Endothelial cell (in vitro differentiated cells): ENCODE results near the gene TTLL5. TPM values are rescaled to one million over a fixed set of nuclear protein-coding genes. Genes with fewer than 3 reads are reported as not detected.
"Not testable (repeated sequence)": the region's sequence is repeated elsewhere in the genome, so short reads cannot be mapped to it uniquely, and the experiment has no call there.

ENCODE experiments used
- DNase-seq: peaks from one replicate; pipeline ENCODE4 v3.0.0; 2021; ENCODE audit warnings: low spot score
- H3K27ac Mint-ChIP-seq: one replicate; pipeline ENCODE4 v1.8.0; 2021; ENCODE audit warnings: mixed read lengths, inconsistent platforms; ENCODE audit not compliant: unreplicated experiment
- H3K27me3 Mint-ChIP-seq: one replicate; pipeline ENCODE4 v1.8.0; 2021; ENCODE audit warnings: mild to moderate bottlenecking, moderate library complexity, mixed read lengths, inconsistent platforms; ENCODE audit not compliant: unreplicated experiment
- H3K36me3 Mint-ChIP-seq: one replicate; pipeline ENCODE4 v1.8.0; 2021; ENCODE audit warnings: mild to moderate bottlenecking, low read depth, mixed read lengths, inconsistent platforms; ENCODE audit not compliant: unreplicated experiment
- H3K4me1 Mint-ChIP-seq: one replicate; pipeline ENCODE4 v1.8.0; 2021; ENCODE audit warnings: mild to moderate bottlenecking, mixed read lengths, inconsistent platforms; ENCODE audit not compliant: unreplicated experiment
- H3K4me3 Mint-ChIP-seq: one replicate; pipeline ENCODE4 v1.8.0; 2021; ENCODE audit warnings: mild to moderate bottlenecking, mixed read lengths, inconsistent platforms; ENCODE audit not compliant: unreplicated experiment
- H3K9me3 Mint-ChIP-seq: one replicate; pipeline ENCODE4 v1.8.0; 2021; ENCODE audit warnings: mixed read lengths, inconsistent platforms; ENCODE audit not compliant: unreplicated experiment
- total RNA-seq: library from RNA; stranded (reverse); fragmentation: NEBNext Ultra II Directional; extraction: Animal tissue kit (Norgen Biotek cat#: 25700); gene quantifications from one replicate; pipeline ENCODE4 v1.2.1, GENCODE V29; 2021; ENCODE audit not compliant: unreplicated experiment
- TF ChIP-seq, protein P1 (sequence below): fragments of 200-600 bp; sonication (generic); IDR thresholded peaks from one replicate; pipeline ENCODE4 v1.5.0; 2021; ENCODE audit warnings: antibody characterized with exemption; ENCODE audit not compliant: unreplicated experiment

Gene TTLL5
- total RNA-seq, 1 donor from 2014 or later, result 62.8 TPM

DNA sequence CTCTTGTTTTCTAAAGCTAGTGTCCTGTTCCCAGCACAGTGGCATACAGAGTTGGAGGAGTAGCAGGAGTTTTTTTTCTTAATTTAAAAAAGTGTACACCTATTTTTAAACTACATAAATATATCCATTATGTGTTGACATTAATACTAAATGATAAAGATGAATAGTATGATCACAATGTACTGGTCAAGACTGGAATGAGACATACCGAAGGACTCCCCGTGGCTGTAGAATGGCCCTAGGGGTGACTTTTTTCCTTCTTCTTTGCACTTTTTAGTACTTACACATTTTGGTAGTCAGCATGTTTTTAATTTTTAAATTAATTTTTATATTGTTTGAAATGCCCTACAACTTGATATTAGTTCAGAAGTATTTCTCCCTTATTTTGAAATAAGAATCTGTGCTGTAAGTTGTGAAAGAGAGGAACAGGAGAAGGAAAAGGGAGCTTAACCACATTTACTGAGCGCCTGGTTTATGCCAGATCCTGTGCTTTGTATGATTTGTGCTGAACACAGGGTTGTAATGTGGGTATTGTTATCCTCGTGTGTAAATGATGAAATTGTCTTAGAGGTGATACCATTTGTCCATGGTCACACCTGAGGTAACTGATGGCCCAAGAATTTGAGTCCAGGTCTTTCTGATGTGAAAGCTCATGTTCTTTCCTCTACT lies 184.2 kb downstream of the TTLL5 start:
- H3K27me3 Mint-ChIP-seq, result no peaks in the 10 kb centered on the region
- H3K4me3 Mint-ChIP-seq, result no peak overlapping the region
- no peak overlapping the region for H3K27ac Mint-ChIP-seq
- TF ChIP-seq, protein P1, sequence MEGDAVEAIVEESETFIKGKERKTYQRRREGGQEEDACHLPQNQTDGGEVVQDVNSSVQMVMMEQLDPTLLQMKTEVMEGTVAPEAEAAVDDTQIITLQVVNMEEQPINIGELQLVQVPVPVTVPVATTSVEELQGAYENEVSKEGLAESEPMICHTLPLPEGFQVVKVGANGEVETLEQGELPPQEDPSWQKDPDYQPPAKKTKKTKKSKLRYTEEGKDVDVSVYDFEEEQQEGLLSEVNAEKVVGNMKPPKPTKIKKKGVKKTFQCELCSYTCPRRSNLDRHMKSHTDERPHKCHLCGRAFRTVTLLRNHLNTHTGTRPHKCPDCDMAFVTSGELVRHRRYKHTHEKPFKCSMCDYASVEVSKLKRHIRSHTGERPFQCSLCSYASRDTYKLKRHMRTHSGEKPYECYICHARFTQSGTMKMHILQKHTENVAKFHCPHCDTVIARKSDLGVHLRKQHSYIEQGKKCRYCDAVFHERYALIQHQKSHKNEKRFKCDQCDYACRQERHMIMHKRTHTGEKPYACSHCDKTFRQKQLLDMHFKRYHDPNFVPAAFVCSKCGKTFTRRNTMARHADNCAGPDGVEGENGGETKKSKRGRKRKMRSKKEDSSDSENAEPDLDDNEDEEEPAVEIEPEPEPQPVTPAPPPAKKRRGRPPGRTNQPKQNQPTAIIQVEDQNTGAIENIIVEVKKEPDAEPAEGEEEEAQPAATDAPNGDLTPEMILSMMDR, result no peak
- H3K9me3 Mint-ChIP-seq, result no peaks in the 10 kb centered on the region
- DNase-seq, result no peak
- H3K36me3 Mint-ChIP-seq, result no peaks in the 10 kb centered on the region
- peaks cover 17% of the 10 kb centered on the region for H3K4me1 Mint-ChIP-seq

DNA sequence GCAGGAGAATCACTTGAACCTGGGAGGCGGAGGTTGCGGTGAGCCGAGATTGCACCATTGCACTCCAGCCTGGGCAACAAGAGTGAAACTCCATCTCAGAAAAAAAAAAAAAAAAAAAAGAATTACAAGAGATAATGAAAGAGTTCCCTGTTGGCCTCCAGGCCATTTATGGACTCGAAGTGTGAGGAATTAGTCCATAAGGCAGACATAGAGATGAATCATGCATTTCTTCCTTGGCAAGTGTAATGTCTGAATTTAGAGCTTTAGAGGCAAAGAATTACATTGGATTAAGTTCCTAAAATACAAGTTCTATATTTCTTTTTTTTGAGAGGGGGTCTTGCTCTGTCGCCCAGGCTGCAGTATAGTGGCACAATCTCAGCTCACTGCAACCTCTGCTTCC lies 185.6 kb downstream of the TTLL5 start:
- H3K27ac Mint-ChIP-seq, H3K36me3 Mint-ChIP-seq, DNase-seq, H3K27me3 Mint-ChIP-seq, H3K9me3 Mint-ChIP-seq, H3K4me3 Mint-ChIP-seq: not testable (repeated sequence)
- H3K4me1 Mint-ChIP-seq, result peaks cover 12% of the 10 kb centered on the region

DNA sequence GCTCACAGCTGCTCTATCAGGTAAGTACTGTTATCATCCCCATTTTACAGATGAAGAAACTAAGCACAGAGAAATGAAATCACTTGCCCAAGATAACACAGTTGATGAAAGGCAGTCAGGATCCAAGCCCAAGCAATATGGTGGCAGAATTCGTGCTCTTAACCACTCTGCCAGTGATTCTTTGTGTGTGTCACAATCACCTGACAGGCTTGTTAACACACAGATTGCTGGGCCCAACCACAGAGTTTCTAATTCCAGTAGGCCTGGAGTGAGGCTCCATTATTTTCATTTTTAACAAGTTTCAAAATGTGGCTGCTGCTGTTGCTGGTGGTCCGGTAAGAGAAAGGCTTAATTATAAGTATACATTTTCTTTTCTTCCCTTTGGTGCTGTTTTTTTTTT lies 186.5 kb downstream of the TTLL5 start:
- DNase-seq, result no peak
- Mint-ChIP-seq H3K9me3 (no peaks in the 10 kb centered on the region), H3K36me3 (no peaks in the 10 kb centered on the region), H3K27me3 (no peaks in the 10 kb centered on the region), H3K27ac (no peak overlapping the region), H3K4me3 (no peak overlapping the region), H3K4me1 (peaks cover 4% of the 10 kb centered on the region)
- TF ChIP-seq, protein P1, result no peak

DNA sequence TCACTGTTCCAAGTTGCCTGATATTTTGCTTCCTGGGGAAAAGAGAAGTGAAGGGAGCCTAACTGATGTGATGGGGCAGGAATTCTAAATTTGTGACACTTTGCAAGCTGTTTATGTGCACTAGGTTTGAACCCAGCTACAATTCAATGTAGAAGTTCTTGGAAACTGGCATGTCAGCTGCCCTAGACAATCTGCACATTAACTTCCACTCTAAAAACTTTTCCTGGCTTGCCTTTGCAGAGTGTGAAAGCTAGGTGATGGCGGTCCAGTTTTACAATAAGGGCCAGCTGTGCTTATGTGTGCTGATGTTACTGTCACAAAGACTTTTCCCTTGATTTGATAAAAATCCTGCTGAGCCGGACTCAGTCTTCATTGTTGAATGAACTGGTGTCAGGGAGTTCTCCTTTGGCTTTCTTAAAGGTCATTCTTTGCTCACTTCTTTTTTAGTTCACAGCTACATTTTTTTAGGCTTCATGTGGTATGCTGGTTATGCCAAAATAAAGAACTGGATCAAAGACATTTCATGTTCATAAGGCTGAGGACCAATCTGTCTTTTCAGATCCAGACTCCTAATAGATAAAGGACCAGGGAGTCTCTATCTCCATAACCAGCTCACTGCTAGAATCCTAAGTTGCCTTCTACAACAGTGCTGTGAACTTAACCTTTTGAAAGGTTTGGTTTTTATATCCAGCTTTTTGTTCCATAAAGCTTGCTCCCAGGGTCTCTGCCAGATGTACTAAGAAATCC lies 187.3 kb downstream of the TTLL5 start:
- H3K27me3 Mint-ChIP-seq, result no peaks in the 10 kb centered on the region
- no peaks in the 10 kb centered on the region for H3K9me3 Mint-ChIP-seq
- H3K4me3 Mint-ChIP-seq, result no peak overlapping the region
- H3K4me1 Mint-ChIP-seq, result peaks cover 5% of the 10 kb centered on the region
- DNase-seq, result no peak
- TF ChIP-seq, protein P1, result no peak
- no peaks in the 10 kb centered on the region for H3K36me3 Mint-ChIP-seq
- no peak overlapping the region for H3K27ac Mint-ChIP-seq

DNA sequence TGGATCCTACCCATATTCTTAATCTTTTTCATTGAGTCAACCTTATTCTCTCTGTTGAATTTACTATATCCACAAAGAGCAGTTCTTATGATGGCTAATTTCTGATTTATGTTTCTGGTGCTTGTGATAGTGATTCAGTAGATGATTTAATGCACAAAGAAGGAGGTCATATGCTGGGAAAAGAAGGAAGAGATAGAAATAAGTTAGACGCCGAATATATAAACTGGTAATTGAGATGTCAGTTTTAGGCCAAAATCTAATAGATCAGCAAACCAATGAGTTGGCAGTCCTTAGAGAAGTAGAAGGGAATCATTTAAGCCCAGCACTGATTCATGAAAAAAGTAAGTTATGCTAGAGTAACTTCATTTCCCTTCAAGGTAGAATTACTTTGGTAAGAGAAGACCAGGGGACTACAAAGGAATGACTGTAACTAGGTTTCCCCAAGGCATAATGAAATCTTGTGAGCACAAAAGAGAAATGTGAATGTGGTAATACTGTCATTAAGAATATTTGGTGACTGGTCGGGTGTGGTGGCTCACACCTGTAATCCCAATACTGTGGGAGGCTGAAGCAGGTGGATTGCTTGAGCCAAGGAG lies 188.4 kb downstream of the TTLL5 start:
- Mint-ChIP-seq H3K27me3 (no peaks in the 10 kb centered on the region), H3K4me3 (no peak overlapping the region), H3K27ac (no peak overlapping the region), H3K4me1 (peaks cover 6% of the 10 kb centered on the region), H3K36me3 (no peaks in the 10 kb centered on the region), H3K9me3 (no peaks in the 10 kb centered on the region)
- TF ChIP-seq, protein P1, result no peak
- no peak for DNase-seq
